ENCODE measurements around the gene CD52.
A peak's percentile ranks its signal among the peaks of the same experiment; 100 is the strongest.

CD52 gene

GRCh38 chr1:26335774-26336476, 18.2 kb downstream of the CD52 start:
- no peak for DNase-seq

GRCh38 chr1:26336477-26337205, 18.9 kb downstream of the CD52 start:
- peak; percentile 86 for DNase-seq

GRCh38 chr1:26337206-26337535, 19.4 kb downstream of the CD52 start:
- no peak for DNase-seq

- no peak for DNase-seq
These were observed 19.9 kb downstream of the CD52 start for GRCh38 chr1:26337625-26338024.

- no peak for DNase-seq
These were observed 20.9 kb downstream of the CD52 start for GRCh38 chr1:26338670-26339069.

- no peak for DNase-seq
These were observed 22.3 kb downstream of the CD52 start for GRCh38 chr1:26340047-26340481.

- DNase-seq = no peak
These were observed 26.6 kb downstream of the CD52 start for GRCh38 chr1:26344147-26344920.

GRCh38 chr1:26345718-26346117, 28.0 kb downstream of the CD52 start:
- DNase-seq = no peak

GRCh38 chr1:26346274-26347033, 28.7 kb downstream of the CD52 start:
- DNase-seq = no peak

- no peak for DNase-seq
These were observed 31.6 kb downstream of the CD52 start for GRCh38 chr1:26349188-26349876.

GRCh38 chr1:26349877-26350244, 32.1 kb downstream of the CD52 start:
- DNase-seq = no peak

GRCh38 chr1:26350343-26350700, 32.6 kb downstream of the CD52 start:
- DNase-seq = no peak

- DNase-seq = no peak
These were observed 33.2 kb downstream of the CD52 start for GRCh38 chr1:26350701-26351589.

GRCh38 chr1:26351590-26352337, 34.0 kb downstream of the CD52 start:
- no peak for DNase-seq

- no peak for DNase-seq
These were observed 34.6 kb downstream of the CD52 start for GRCh38 chr1:26352338-26352679.

- DNase-seq = no peak
These were observed 35.6 kb downstream of the CD52 start for GRCh38 chr1:26353210-26353859.

- DNase-seq = no peak
These were observed 36.4 kb downstream of the CD52 start, which contains the start of gene CRYBG2 for GRCh38 chr1:26353976-26354820. Gene CRYBG2, minus strand, starts transcription at chr1:26354130. Its CDS starts 7,473 bp downstream, at chr1:26346657.

- no peak for DNase-seq
These were observed 37.2 kb downstream of the CD52 start for GRCh38 chr1:26354972-26355371.

GRCh38 chr1:26356106-26356505, 38.3 kb downstream of the CD52 start:
- no peak for DNase-seq
